ENCODE measurements around the gene RAPGEF1.
A peak's percentile ranks its signal among the peaks of the same experiment; 100 is the strongest.
"Not testable (repeated sequence)": the region's sequence is repeated elsewhere in the genome, so short reads cannot be mapped to it uniquely, and the experiment has no call there.

Gene RAPGEF1

GRCh38 chr9:131754846-131755245 lies 15.0 kb upstream of the RAPGEF1 start:
- no peak for DNase-seq (ENCODE audit: insufficient read length, low spot score)
- no peak for FAIRE-seq
- TF ChIP-seq POLR2AphosphoS5 (IDR thresholded peaks at IDR 0.05; ENCODE audit: low read depth, low read length): no peak
- no peak for TF ChIP-seq POLR2A (IDR thresholded peaks at IDR 0.05; ENCODE audit: low read depth, low read length)
- TF ChIP-seq TAF1 (IDR thresholded peaks at IDR 0.05; ENCODE audit: low read depth, low read length): no peak
- no peak for TF ChIP-seq POU2F2 (IDR thresholded peaks at IDR 0.05; ENCODE audit: low read depth, low read length)
- no peak for TF ChIP-seq SPI1 (IDR thresholded peaks at IDR 0.05; ENCODE audit: low read depth, low read length)
- TF ChIP-seq PAX5 (IDR thresholded peaks at IDR 0.05; ENCODE audit: insufficient read depth, low read length, severe bottlenecking): no peak

- FAIRE-seq: not testable (repeated sequence)
These were observed 13.9 kb upstream of the RAPGEF1 start for GRCh38 chr9:131753751-131754150.

GRCh38 chr9:131752231-131752884 lies 12.5 kb upstream of the RAPGEF1 start:
- TF ChIP-seq POLR2A (IDR thresholded peaks at IDR 0.05; ENCODE audit: low read depth, low read length) (no peak), POLR2AphosphoS5 (IDR thresholded peaks at IDR 0.05; ENCODE audit: low read depth, low read length) (no peak), PAX5 (IDR thresholded peaks at IDR 0.05; ENCODE audit: insufficient read depth, low read length, severe bottlenecking) (no peak), POU2F2 (IDR thresholded peaks at IDR 0.05; ENCODE audit: low read depth, low read length) (no peak), TAF1 (IDR thresholded peaks at IDR 0.05; ENCODE audit: low read depth, low read length) (no peak), SPI1 (IDR thresholded peaks at IDR 0.05; ENCODE audit: low read depth, low read length) (no peak)
- FAIRE-seq (no peak), DNase-seq (ENCODE audit: insufficient read length, low spot score) (no peak)

More at GRCh38 chr9:131753751-131754150, 13.9 kb upstream of the RAPGEF1 start:
- DNase-seq (ENCODE audit: insufficient read length, low spot score): not testable (repeated sequence)

- no peak for DNase-seq (ENCODE audit: insufficient read length, low spot score)
- no peak for FAIRE-seq
- TF ChIP-seq POLR2A (IDR thresholded peaks at IDR 0.05; ENCODE audit: low read depth, low read length) (no peak), POLR2AphosphoS5 (IDR thresholded peaks at IDR 0.05; ENCODE audit: low read depth, low read length) (no peak), SPI1 (IDR thresholded peaks at IDR 0.05; ENCODE audit: low read depth, low read length) (no peak), PAX5 (IDR thresholded peaks at IDR 0.05; ENCODE audit: insufficient read depth, low read length, severe bottlenecking) (no peak), POU2F2 (IDR thresholded peaks at IDR 0.05; ENCODE audit: low read depth, low read length) (no peak), TAF1 (IDR thresholded peaks at IDR 0.05; ENCODE audit: low read depth, low read length) (no peak)
These were observed 8.6 kb upstream of the RAPGEF1 start for GRCh38 chr9:131748411-131748955.

- no peak for TF ChIP-seq PAX5 (IDR thresholded peaks at IDR 0.05; ENCODE audit: insufficient read depth, low read length, severe bottlenecking)
- TF ChIP-seq POU2F2 (IDR thresholded peaks at IDR 0.05; ENCODE audit: low read depth, low read length): no peak
- no peak for TF ChIP-seq POLR2AphosphoS5 (IDR thresholded peaks at IDR 0.05; ENCODE audit: low read depth, low read length)
- no peak for DNase-seq (ENCODE audit: insufficient read length, low spot score)
- peak; percentile 51 for FAIRE-seq
These were observed 7.5 kb upstream of the RAPGEF1 start for GRCh38 chr9:131747352-131747751.

GRCh38 chr9:131745610-131746009 lies 5.7 kb upstream of the RAPGEF1 start:
- TF ChIP-seq POLR2AphosphoS5 (IDR thresholded peaks at IDR 0.05; ENCODE audit: low read depth, low read length) (no peak), POU2F2 (IDR thresholded peaks at IDR 0.05; ENCODE audit: low read depth, low read length) (no peak), POLR2A (IDR thresholded peaks at IDR 0.05; ENCODE audit: low read depth, low read length) (no peak)
- FAIRE-seq (no peak), DNase-seq (ENCODE audit: insufficient read length, low spot score) (no peak)

- DNase-seq (ENCODE audit: insufficient read length, low spot score) (no peak), FAIRE-seq (no peak)
- no peak for TF ChIP-seq PAX5 (IDR thresholded peaks at IDR 0.05; ENCODE audit: insufficient read depth, low read length, severe bottlenecking)
- TF ChIP-seq SPI1 (IDR thresholded peaks at IDR 0.05; ENCODE audit: low read depth, low read length): peak; percentile 23; the same call in 1 of the 2 replicates
These were observed 4.9 kb upstream of the RAPGEF1 start for GRCh38 chr9:131744720-131745201.

- peak; percentile 28 for FAIRE-seq
- TF ChIP-seq POU2F2 (IDR thresholded peaks at IDR 0.05; ENCODE audit: low read depth, low read length) (no peak), SPI1 (IDR thresholded peaks at IDR 0.05; ENCODE audit: low read depth, low read length) (peak; percentile 82)
- DNase-seq (ENCODE audit: insufficient read length, low spot score): no peak
These were observed 4.4 kb upstream of the RAPGEF1 start for GRCh38 chr9:131744171-131744719.

- no peak for TF ChIP-seq TAF1 (IDR thresholded peaks at IDR 0.05; ENCODE audit: low read depth, low read length)
- no peak for TF ChIP-seq SPI1 (IDR thresholded peaks at IDR 0.05; ENCODE audit: low read depth, low read length)
- no peak for TF ChIP-seq POLR2A (IDR thresholded peaks at IDR 0.05; ENCODE audit: low read depth, low read length)
- TF ChIP-seq PAX5 (IDR thresholded peaks at IDR 0.05; ENCODE audit: insufficient read depth, low read length, severe bottlenecking): no peak
- TF ChIP-seq POU2F2 (IDR thresholded peaks at IDR 0.05; ENCODE audit: low read depth, low read length): no peak
- no peak for TF ChIP-seq POLR2AphosphoS5 (IDR thresholded peaks at IDR 0.05; ENCODE audit: low read depth, low read length)
- DNase-seq (ENCODE audit: insufficient read length, low spot score) (no peak), FAIRE-seq (no peak)
These were observed 3.6 kb upstream of the RAPGEF1 start for GRCh38 chr9:131743501-131743900.

GRCh38 chr9:131743096-131743495 lies 3.2 kb upstream of the RAPGEF1 start:
- DNase-seq (ENCODE audit: insufficient read length, low spot score): no peak
- no peak for FAIRE-seq
- no peak for TF ChIP-seq SPI1 (IDR thresholded peaks at IDR 0.05; ENCODE audit: low read depth, low read length)
- TF ChIP-seq POLR2AphosphoS5 (IDR thresholded peaks at IDR 0.05; ENCODE audit: low read depth, low read length): no peak
- no peak for TF ChIP-seq TAF1 (IDR thresholded peaks at IDR 0.05; ENCODE audit: low read depth, low read length)
- no peak for TF ChIP-seq POLR2A (IDR thresholded peaks at IDR 0.05; ENCODE audit: low read depth, low read length)
- TF ChIP-seq POU2F2 (IDR thresholded peaks at IDR 0.05; ENCODE audit: low read depth, low read length): no peak
- no peak for TF ChIP-seq PAX5 (IDR thresholded peaks at IDR 0.05; ENCODE audit: insufficient read depth, low read length, severe bottlenecking)
